AG10803 (cell line): ENCODE results near the gene FNDC3B.

ENCODE experiments used
- DNase-seq: peaks from one replicate; pipeline ENCODE4 v3.0.0; 2010; ENCODE audit warnings: low read depth
- H3K4me3 ChIP-seq: 2 replicates; pipeline ENCODE4 v1.5.1; 2011; ENCODE audit warnings: mild to moderate bottlenecking, low read length, control low read depth
- CTCF ChIP-seq: conservative IDR thresholded peaks from 2 replicates; pipeline ENCODE4 v1.5.1; 2011; ENCODE audit warnings: mild to moderate bottlenecking, low read length, control low read depth, inconsistent platforms

The FNDC3B gene

GRCh38 chr3:172063456-172064432 lies 24.4 kb downstream of the FNDC3B start:
- no peak for DNase-seq
- TF ChIP-seq CTCF = no peak
- no peak overlapping the region for H3K4me3 ChIP-seq

GRCh38 chr3:172065527-172065926 lies 26.1 kb downstream of the FNDC3B start:
- peak; percentile 81 for DNase-seq
- no peak for TF ChIP-seq CTCF
- no peak overlapping the region for H3K4me3 ChIP-seq

- peak; percentile 65 for DNase-seq
- no peak overlapping the region for H3K4me3 ChIP-seq
- TF ChIP-seq CTCF = no peak
Observed at GRCh38 chr3:172065967-172066762, 26.8 kb downstream of the FNDC3B start.

GRCh38 chr3:172066880-172067796 lies 27.8 kb downstream of the FNDC3B start:
- DNase-seq = no peak
- no peak for TF ChIP-seq CTCF
- H3K4me3 ChIP-seq = no peak overlapping the region

GRCh38 chr3:172067837-172068440 lies 28.6 kb downstream of the FNDC3B start:
- DNase-seq = no peak
- no peak for TF ChIP-seq CTCF
- no peak overlapping the region for H3K4me3 ChIP-seq

- DNase-seq = no peak
- TF ChIP-seq CTCF = no peak
- no peak overlapping the region for H3K4me3 ChIP-seq
Observed at GRCh38 chr3:172068977-172069376, 29.6 kb downstream of the FNDC3B start.
